ENCODE results near the gene RIPPLY1.
"Not testable (repeated sequence)": the region's sequence is repeated elsewhere in the genome, so short reads cannot be mapped to it uniquely, and the experiment has no call there.

Gene RIPPLY1

DNA sequence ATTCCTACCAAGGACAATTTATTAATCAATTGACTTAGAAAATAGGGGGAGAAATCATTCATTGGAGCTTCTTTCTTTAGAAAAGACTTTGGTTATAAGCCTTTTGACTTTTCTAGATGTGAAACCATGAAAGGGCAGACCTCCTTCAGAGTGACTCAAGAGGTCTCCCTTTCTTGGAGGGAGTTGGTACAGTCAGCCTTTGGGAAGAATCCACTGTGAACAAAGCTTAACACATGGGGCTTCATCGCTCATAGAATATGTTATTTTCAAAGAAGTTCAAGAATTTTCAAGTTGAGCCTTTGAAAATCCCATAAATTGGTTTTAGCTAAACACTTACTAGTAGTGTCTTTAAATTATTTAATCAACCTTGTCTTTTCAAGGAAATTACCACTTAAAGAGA lies 28.0 kb downstream of the RIPPLY1 start:
- TF ChIP-seq, protein P1, sequence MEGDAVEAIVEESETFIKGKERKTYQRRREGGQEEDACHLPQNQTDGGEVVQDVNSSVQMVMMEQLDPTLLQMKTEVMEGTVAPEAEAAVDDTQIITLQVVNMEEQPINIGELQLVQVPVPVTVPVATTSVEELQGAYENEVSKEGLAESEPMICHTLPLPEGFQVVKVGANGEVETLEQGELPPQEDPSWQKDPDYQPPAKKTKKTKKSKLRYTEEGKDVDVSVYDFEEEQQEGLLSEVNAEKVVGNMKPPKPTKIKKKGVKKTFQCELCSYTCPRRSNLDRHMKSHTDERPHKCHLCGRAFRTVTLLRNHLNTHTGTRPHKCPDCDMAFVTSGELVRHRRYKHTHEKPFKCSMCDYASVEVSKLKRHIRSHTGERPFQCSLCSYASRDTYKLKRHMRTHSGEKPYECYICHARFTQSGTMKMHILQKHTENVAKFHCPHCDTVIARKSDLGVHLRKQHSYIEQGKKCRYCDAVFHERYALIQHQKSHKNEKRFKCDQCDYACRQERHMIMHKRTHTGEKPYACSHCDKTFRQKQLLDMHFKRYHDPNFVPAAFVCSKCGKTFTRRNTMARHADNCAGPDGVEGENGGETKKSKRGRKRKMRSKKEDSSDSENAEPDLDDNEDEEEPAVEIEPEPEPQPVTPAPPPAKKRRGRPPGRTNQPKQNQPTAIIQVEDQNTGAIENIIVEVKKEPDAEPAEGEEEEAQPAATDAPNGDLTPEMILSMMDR (IDR thresholded peaks at IDR 0.05; ENCODE audit: low read depth, low read length) = no peak
- Histone ChIP-seq H3K27ac (no peak overlapping the region), H3K9me3 (ENCODE audit: severe bottlenecking) (no peaks in the 10 kb centered on the region), H3K36me3 (no peaks in the 10 kb centered on the region), H3K27me3 (ENCODE audit: insufficient read depth, low read depth, severe bottlenecking) (peaks cover 34% of the 10 kb centered on the region), H3K4me3 (ENCODE audit: low read depth, low read length) (no peak overlapping the region)
- no peak for DNase-seq

DNA sequence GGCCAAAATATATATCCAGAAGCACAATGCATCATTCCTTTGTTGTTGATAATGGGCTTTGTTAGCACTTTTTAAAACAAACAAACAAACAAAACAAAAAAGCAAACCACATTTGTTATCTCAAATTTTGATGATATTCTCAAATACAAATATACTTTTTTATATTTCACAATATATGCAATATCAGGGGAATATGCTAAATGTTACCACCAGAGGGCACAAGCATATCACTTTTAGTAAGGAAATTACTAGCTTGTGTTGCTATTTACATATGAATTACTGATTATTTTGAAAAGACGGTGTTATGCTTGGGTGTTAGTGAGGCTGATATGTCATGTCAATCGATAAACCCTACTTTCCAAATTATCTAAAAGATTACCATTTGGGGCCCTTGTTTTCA lies 29.1 kb downstream of the RIPPLY1 start:
- Histone ChIP-seq H3K27ac (no peak overlapping the region), H3K4me3 (ENCODE audit: low read depth, low read length) (no peak overlapping the region), H3K27me3 (ENCODE audit: insufficient read depth, low read depth, severe bottlenecking) (peaks cover 35% of the 10 kb centered on the region), H3K36me3 (no peaks in the 10 kb centered on the region), H3K9me3 (ENCODE audit: severe bottlenecking) (no peaks in the 10 kb centered on the region)
- no peak for DNase-seq
- TF ChIP-seq, protein P1 (IDR thresholded peaks at IDR 0.05; ENCODE audit: low read depth, low read length) = 0 out of 2 replicates have a peak, but pooled peaks have one; percentile 7

DNA sequence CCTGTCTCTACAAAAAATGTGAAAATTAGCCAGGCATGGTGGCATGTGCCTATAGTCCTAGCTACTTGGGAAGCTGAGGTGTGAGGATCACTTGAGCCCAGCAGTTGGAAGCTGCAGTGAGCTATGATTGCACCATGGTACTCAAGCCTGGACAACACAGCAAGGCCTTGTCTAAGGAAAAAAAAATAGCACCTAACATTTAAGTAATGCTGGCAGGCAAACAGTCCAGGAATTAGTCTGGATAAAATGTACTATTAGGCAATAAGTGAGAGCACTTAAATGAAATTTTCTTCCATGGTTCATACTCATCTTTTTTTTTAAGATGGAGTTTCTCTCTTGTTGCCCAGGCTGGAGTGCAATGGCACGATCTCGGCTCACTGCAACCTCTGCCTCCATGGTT lies 30.3 kb downstream of the RIPPLY1 start:
- not testable (repeated sequence) for H3K9me3 ChIP-seq (ENCODE audit: severe bottlenecking); DNase-seq; H3K36me3 ChIP-seq; H3K27ac ChIP-seq; H3K4me3 ChIP-seq (ENCODE audit: low read depth, low read length)
- H3K27me3 ChIP-seq (ENCODE audit: insufficient read depth, low read depth, severe bottlenecking) = peaks cover 38% of the 10 kb centered on the region

DNA sequence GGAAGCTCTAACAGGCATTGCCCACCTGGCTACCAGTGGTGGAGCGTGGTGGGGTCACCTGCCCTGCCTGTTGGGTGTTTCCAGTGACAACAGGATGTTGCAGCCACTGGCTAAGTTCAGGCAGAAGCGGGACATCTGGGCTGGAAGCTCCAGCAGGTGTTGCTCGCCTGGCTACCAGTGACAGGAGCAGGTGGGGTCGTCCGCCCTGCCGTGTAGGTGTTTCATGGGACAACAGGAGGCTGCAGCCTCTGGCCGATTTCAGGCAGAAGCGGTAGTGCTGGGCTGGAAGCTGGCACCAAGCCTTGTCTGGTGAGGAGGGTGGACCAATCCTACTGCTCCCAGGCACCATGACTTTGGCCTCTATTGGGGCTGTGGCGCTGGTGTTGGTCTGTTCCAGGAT lies 39.4 kb downstream of the RIPPLY1 start:
- H3K27ac ChIP-seq = no peak overlapping the region
- TF ChIP-seq, protein P1 (IDR thresholded peaks at IDR 0.05; ENCODE audit: low read depth, low read length) = no peak
- peaks cover 51% of the 10 kb centered on the region for H3K27me3 ChIP-seq (ENCODE audit: insufficient read depth, low read depth, severe bottlenecking)
- H3K4me3 ChIP-seq (ENCODE audit: low read depth, low read length) = no peak overlapping the region
- H3K9me3 ChIP-seq (ENCODE audit: severe bottlenecking) = no peaks in the 10 kb centered on the region
- DNase-seq = no peak
- H3K36me3 ChIP-seq = no peaks in the 10 kb centered on the region

DNA sequence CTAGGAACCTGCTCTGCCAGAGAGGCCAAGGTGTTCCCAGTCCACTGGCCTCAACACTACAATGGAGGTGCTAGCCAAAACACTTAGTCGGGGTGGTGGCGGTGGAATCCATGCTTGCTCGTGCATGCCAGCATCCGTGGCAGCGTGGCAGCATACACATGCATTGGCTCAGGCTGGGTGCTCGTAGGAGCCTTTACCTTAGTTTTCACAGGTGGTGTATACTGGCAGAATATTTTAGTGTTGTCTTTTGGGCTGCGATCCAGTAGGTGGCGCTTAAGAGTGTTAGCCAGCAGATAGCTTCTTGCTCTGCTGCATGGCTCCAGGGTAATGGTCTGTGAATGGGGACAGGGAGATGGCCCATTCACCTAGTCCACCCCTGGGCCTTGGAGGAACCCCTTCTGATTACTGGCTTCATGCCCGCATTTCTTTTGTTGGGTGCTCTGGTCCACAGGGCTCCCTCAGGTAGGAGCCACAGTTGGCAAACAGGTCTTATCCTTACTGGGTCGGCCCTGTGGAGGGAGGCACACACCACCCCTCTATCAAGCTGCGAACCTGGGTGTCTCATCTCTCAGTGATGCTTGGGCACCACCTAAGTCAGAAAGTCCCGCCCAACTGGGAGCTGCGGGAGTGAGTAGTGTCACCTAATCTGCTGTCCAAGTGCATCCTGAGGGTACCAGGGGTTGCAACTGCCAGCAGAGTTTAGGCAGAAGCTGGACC lies 40.0 kb downstream of the RIPPLY1 start:
- peak; percentile 37 for DNase-seq
- H3K36me3 ChIP-seq = no peaks in the 10 kb centered on the region
- H3K27me3 ChIP-seq (ENCODE audit: insufficient read depth, low read depth, severe bottlenecking) = peaks cover 50% of the 10 kb centered on the region
- H3K9me3 ChIP-seq (ENCODE audit: severe bottlenecking) = no peaks in the 10 kb centered on the region
- H3K27ac ChIP-seq = no peak overlapping the region
- TF ChIP-seq, protein P1 (IDR thresholded peaks at IDR 0.05; ENCODE audit: low read depth, low read length) = peak; percentile 83
- H3K4me3 ChIP-seq (ENCODE audit: low read depth, low read length) = no peak overlapping the region
